ENCODE results near the gene CORT.

DNA sequence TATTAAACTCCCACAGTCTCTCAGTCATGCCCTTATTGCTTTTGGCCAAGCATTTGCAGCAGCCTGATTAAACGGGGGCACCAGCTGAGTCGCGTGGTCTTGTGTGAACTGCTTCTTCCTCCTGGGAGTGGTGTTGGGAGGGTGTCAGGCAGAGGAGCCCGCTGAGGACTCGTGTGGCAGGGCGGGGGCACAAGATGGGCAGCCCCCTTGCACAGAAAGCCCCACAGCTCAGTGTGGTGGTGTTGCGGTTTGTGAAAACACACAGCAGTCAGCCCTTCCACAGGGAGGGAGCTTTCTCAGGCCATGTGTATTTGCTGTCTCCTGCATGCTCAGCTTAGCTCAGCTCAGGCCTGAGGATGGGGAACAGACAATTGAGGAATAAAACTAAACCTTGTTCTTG, 47.3 kb downstream of the CORT start:
- no peak for TF ChIP-seq EZH2phosphoT487 (IDR thresholded peaks at IDR 0.05; ENCODE audit: insufficient read depth, low read depth)
- no peak for TF ChIP-seq EZH2 (IDR thresholded peaks at IDR 0.05; ENCODE audit: insufficient read depth, poor library complexity, severe bottlenecking)
